ENCODE data around the gene COPA.

The COPA gene

GRCh38 chr1:160328184-160328583, 14.9 kb downstream of the COPA start:
- no peak overlapping the region for H2BK12ac ChIP-seq (ENCODE audit: low read length)
- no peak overlapping the region for H4K91ac ChIP-seq (ENCODE audit: low read depth, low read length, poor library complexity)
- no peak overlapping the region for H3K4me2 ChIP-seq (ENCODE audit: insufficient read depth, low read length, poor library complexity, severe bottlenecking)
- no peak overlapping the region for H2AFZ ChIP-seq (ENCODE audit: low read length)
- no peak overlapping the region for H3K4me3 ChIP-seq (ENCODE audit: low read length in 2 of 2)
- H3K4me1 ChIP-seq (ENCODE audit: control insufficient read depth in 2 of 2, insufficient read depth in 1 of 2, low read depth in 1 of 2, low read length in 2 of 2): peaks cover 0 to 2% of the 10 kb centered on the region in 2 donors
- H3K23ac ChIP-seq (ENCODE audit: low read depth, low read length, poor library complexity): no peak overlapping the region
- H2BK5ac ChIP-seq (ENCODE audit: low read length): no peak overlapping the region
- H2BK120ac ChIP-seq (ENCODE audit: low read depth, low read length): no peak overlapping the region
- no peaks in the 10 kb centered on the region for H3K9me3 ChIP-seq (replicated peaks in 1 of 2; ENCODE audit: control insufficient read depth in 2 of 2, insufficient read depth in 1 of 2, low read depth in 1 of 2, low read length in 2 of 2)
- peak overlapping the region; percentile 66 for H3K27ac ChIP-seq (replicated peaks; ENCODE audit: low read length)
- no peak overlapping the region for H3K18ac ChIP-seq (ENCODE audit: low read length)
- peak; percentile 5 for DNase-seq (ENCODE audit: low spot score)
- no peaks in the 10 kb centered on the region for H3K27me3 ChIP-seq (ENCODE audit: control insufficient read depth in 3 of 3, insufficient read depth in 3 of 3, low read depth in 1 of 3, low read length in 3 of 3)
- no peaks in the 10 kb centered on the region for H3K79me1 ChIP-seq (ENCODE audit: low read depth, low read length)
- H2AK5ac ChIP-seq (ENCODE audit: low read depth, low read length): no peak overlapping the region
- no peak overlapping the region for H3K4ac ChIP-seq (ENCODE audit: low read length)
- H3K36me3 ChIP-seq (replicated peaks in 1 of 2; ENCODE audit: control insufficient read depth in 2 of 2, insufficient read depth in 2 of 2, low read length in 2 of 2): peaks cover 22 to 99% of the 10 kb centered on the region in 2 donors
- H3K14ac ChIP-seq (ENCODE audit: low read length): no peak overlapping the region
- no peak overlapping the region for H4K8ac ChIP-seq (ENCODE audit: low read depth, low read length)
- H3K9ac ChIP-seq (ENCODE audit: low read depth, low read length, poor library complexity): no peak overlapping the region
- H2BK15ac ChIP-seq (ENCODE audit: low read length): no peak overlapping the region
- WGBS, 2 donors (ENCODE audit: extremely low coverage in 2 of 2, insufficient read length in 2 of 2, insufficient replicate concordance in 1 of 2): no CpG with 5 or more reads among the region's 8 CpGs

- H3K9ac ChIP-seq (ENCODE audit: low read depth, low read length, poor library complexity): no peak overlapping the region
- DNase-seq (ENCODE audit: low spot score): no peak
- no peak overlapping the region for H2BK15ac ChIP-seq (ENCODE audit: low read length)
- H3K14ac ChIP-seq (ENCODE audit: low read length): no peak overlapping the region
- no peak overlapping the region for H2BK12ac ChIP-seq (ENCODE audit: low read length)
- H2BK120ac ChIP-seq (ENCODE audit: low read depth, low read length): no peak overlapping the region
- no peaks in the 10 kb centered on the region for H3K9me3 ChIP-seq (replicated peaks in 1 of 2; ENCODE audit: control insufficient read depth in 2 of 2, insufficient read depth in 1 of 2, low read depth in 1 of 2, low read length in 2 of 2)
- no peak overlapping the region for H2AK5ac ChIP-seq (ENCODE audit: low read depth, low read length)
- H4K8ac ChIP-seq (ENCODE audit: low read depth, low read length): no peak overlapping the region
- H3K4me2 ChIP-seq (ENCODE audit: insufficient read depth, low read length, poor library complexity, severe bottlenecking): no peak overlapping the region
- H3K4ac ChIP-seq (ENCODE audit: low read length): no peak overlapping the region
- peaks cover under 1% of the 10 kb centered on the region for H3K79me1 ChIP-seq (ENCODE audit: low read depth, low read length)
- H3K18ac ChIP-seq (ENCODE audit: low read length): no peak overlapping the region
- H3K27me3 ChIP-seq (ENCODE audit: control insufficient read depth in 3 of 3, insufficient read depth in 3 of 3, low read depth in 1 of 3, low read length in 3 of 3): no peaks in the 10 kb centered on the region
- no peak overlapping the region for H3K23ac ChIP-seq (ENCODE audit: low read depth, low read length, poor library complexity)
- peaks cover 0 to 2% of the 10 kb centered on the region in 2 donors for H3K4me1 ChIP-seq (ENCODE audit: control insufficient read depth in 2 of 2, insufficient read depth in 1 of 2, low read depth in 1 of 2, low read length in 2 of 2)
- no peak overlapping the region for H3K27ac ChIP-seq (replicated peaks; ENCODE audit: low read length)
- H2AFZ ChIP-seq (ENCODE audit: low read length): no peak overlapping the region
- no peak overlapping the region for H4K91ac ChIP-seq (ENCODE audit: low read depth, low read length, poor library complexity)
- H3K36me3 ChIP-seq (replicated peaks in 1 of 2; ENCODE audit: control insufficient read depth in 2 of 2, insufficient read depth in 2 of 2, low read length in 2 of 2): peaks cover 20 to 99% of the 10 kb centered on the region in 2 donors
- no peak overlapping the region for H2BK5ac ChIP-seq (ENCODE audit: low read length)
- no CpG with 5 or more reads among the region's 5 CpGs for WGBS, 2 donors (ENCODE audit: extremely low coverage in 2 of 2, insufficient read length in 2 of 2, insufficient replicate concordance in 1 of 2)
- H3K4me3 ChIP-seq (ENCODE audit: low read length in 2 of 2): no peak overlapping the region
These were observed 16.6 kb downstream of the COPA start for GRCh38 chr1:160326418-160326817.

DNA sequence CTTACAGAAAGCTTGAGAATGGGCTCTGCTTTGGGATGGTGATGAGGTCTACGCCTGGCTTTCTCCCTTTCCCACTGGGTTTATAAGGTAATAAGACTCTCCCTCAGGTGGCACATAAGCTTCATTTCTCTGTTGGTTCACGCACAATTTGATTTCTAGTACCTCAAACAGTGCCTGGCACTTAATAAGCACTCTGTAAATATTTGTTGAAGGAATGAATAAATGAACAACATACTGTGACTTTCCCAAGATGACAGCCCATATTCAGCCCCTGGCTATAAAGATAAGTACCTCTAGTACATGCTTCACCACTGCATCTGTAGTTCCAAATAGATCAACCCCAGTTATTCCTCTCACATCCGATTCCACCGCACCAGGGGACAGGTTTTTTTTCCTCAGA, 17.8 kb downstream of the COPA start:
- Histone ChIP-seq H3K9ac (ENCODE audit: low read depth, low read length, poor library complexity) (no peak overlapping the region), H3K36me3 (replicated peaks in 1 of 2; ENCODE audit: control insufficient read depth in 2 of 2, insufficient read depth in 2 of 2, low read length in 2 of 2) (peaks cover 17 to 96% of the 10 kb centered on the region in 2 donors), H4K91ac (ENCODE audit: low read depth, low read length, poor library complexity) (no peak overlapping the region), H3K9me3 (replicated peaks in 1 of 2; ENCODE audit: control insufficient read depth in 2 of 2, insufficient read depth in 1 of 2, low read depth in 1 of 2, low read length in 2 of 2) (no peaks in the 10 kb centered on the region), H3K4me1 (ENCODE audit: control insufficient read depth in 2 of 2, insufficient read depth in 1 of 2, low read depth in 1 of 2, low read length in 2 of 2) (peaks cover 0 to 2% of the 10 kb centered on the region in 2 donors), H3K79me1 (ENCODE audit: low read depth, low read length) (peaks cover 2% of the 10 kb centered on the region), H2BK12ac (ENCODE audit: low read length) (no peak overlapping the region), H2AFZ (ENCODE audit: low read length) (no peak overlapping the region), H2AK5ac (ENCODE audit: low read depth, low read length) (no peak overlapping the region), H2BK120ac (ENCODE audit: low read depth, low read length) (no peak overlapping the region), H2BK5ac (ENCODE audit: low read length) (no peak overlapping the region), H2BK15ac (ENCODE audit: low read length) (no peak overlapping the region), H4K8ac (ENCODE audit: low read depth, low read length) (no peak overlapping the region), H3K27ac (replicated peaks; ENCODE audit: low read length) (no peak overlapping the region), H3K4me3 (ENCODE audit: low read length in 2 of 2) (no peak overlapping the region), H3K27me3 (ENCODE audit: control insufficient read depth in 3 of 3, insufficient read depth in 3 of 3, low read depth in 1 of 3, low read length in 3 of 3) (no peaks in the 10 kb centered on the region), H3K18ac (ENCODE audit: low read length) (no peak overlapping the region), H3K23ac (ENCODE audit: low read depth, low read length, poor library complexity) (no peak overlapping the region), H3K4ac (ENCODE audit: low read length) (no peak overlapping the region), H3K4me2 (ENCODE audit: insufficient read depth, low read length, poor library complexity, severe bottlenecking) (no peak overlapping the region), H3K14ac (ENCODE audit: low read length) (no peak overlapping the region)
- WGBS, 2 donors (ENCODE audit: extremely low coverage in 2 of 2, insufficient read length in 2 of 2, insufficient replicate concordance in 1 of 2): no CpG with 5 or more reads among the region's 4 CpGs
- no peak for DNase-seq (ENCODE audit: low spot score)

DNA sequence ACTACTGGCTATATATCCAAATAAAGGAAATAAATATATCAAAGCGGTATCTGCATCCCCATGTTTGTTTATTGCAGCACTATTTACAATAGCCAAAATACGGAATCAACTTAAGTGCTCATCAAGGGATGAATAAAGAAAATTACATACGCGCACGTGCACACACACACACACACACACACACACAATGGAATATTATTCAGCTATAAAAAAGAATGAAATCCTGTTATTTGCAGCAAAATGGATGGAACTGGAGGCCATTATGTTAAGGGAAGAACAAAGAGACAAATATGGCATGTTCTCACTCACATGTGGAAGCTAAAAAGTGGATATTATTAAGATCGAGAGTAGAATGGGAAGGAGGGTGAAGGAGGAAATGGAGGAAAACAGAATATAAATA, 20.2 kb downstream of the COPA start:
- no peak overlapping the region for H3K9ac ChIP-seq (ENCODE audit: low read depth, low read length, poor library complexity)
- H3K4ac ChIP-seq (ENCODE audit: low read length): no peak overlapping the region
- H2BK12ac ChIP-seq (ENCODE audit: low read length): no peak overlapping the region
- no peak overlapping the region for H3K4me2 ChIP-seq (ENCODE audit: insufficient read depth, low read length, poor library complexity, severe bottlenecking)
- H2BK15ac ChIP-seq (ENCODE audit: low read length): no peak overlapping the region
- H3K23ac ChIP-seq (ENCODE audit: low read depth, low read length, poor library complexity): no peak overlapping the region
- peaks cover 2% of the 10 kb centered on the region for H3K79me1 ChIP-seq (ENCODE audit: low read depth, low read length)
- no peak overlapping the region for H3K27ac ChIP-seq (replicated peaks; ENCODE audit: low read length)
- H3K4me1 ChIP-seq (ENCODE audit: control insufficient read depth in 2 of 2, insufficient read depth in 1 of 2, low read depth in 1 of 2, low read length in 2 of 2): no peaks in the 10 kb centered on the region
- no peak overlapping the region for H2AFZ ChIP-seq (ENCODE audit: low read length)
- H3K36me3 ChIP-seq (replicated peaks in 1 of 2; ENCODE audit: control insufficient read depth in 2 of 2, insufficient read depth in 2 of 2, low read length in 2 of 2): peaks cover 13 to 94% of the 10 kb centered on the region in 2 donors
- no peak for DNase-seq (ENCODE audit: low spot score)
- no peak overlapping the region for H2AK5ac ChIP-seq (ENCODE audit: low read depth, low read length)
- no peak overlapping the region for H3K18ac ChIP-seq (ENCODE audit: low read length)
- peaks cover 0 to 10% of the 10 kb centered on the region in 2 donors for H3K9me3 ChIP-seq (replicated peaks in 1 of 2; ENCODE audit: control insufficient read depth in 2 of 2, insufficient read depth in 1 of 2, low read depth in 1 of 2, low read length in 2 of 2)
- H3K4me3 ChIP-seq (ENCODE audit: low read length in 2 of 2): no peak overlapping the region
- H4K91ac ChIP-seq (ENCODE audit: low read depth, low read length, poor library complexity): no peak overlapping the region
- no peak overlapping the region for H4K8ac ChIP-seq (ENCODE audit: low read depth, low read length)
- no CpG with 5 or more reads among the region's 6 CpGs for WGBS, 2 donors (ENCODE audit: extremely low coverage in 2 of 2, insufficient read length in 2 of 2, insufficient replicate concordance in 1 of 2)
- no peaks in the 10 kb centered on the region for H3K27me3 ChIP-seq (ENCODE audit: control insufficient read depth in 3 of 3, insufficient read depth in 3 of 3, low read depth in 1 of 3, low read length in 3 of 3)
- no peak overlapping the region for H3K14ac ChIP-seq (ENCODE audit: low read length)
- H2BK5ac ChIP-seq (ENCODE audit: low read length): no peak overlapping the region
- H2BK120ac ChIP-seq (ENCODE audit: low read depth, low read length): no peak overlapping the region

Measured in neuronal stem cell (in vitro differentiated cells).